SW 1271 (cell line): ENCODE results near the gene CCNDBP1.
"Not testable (repeated sequence)": the region's sequence is repeated elsewhere in the genome, so short reads cannot be mapped to it uniquely, and the experiment has no call there.

Experiments
- DNase-seq, 2 experiments: peaks; one replicate each; lab custom pipeline; 2025; lab: John Stamatoyannopoulos, UW

CCNDBP1 gene

DNA sequence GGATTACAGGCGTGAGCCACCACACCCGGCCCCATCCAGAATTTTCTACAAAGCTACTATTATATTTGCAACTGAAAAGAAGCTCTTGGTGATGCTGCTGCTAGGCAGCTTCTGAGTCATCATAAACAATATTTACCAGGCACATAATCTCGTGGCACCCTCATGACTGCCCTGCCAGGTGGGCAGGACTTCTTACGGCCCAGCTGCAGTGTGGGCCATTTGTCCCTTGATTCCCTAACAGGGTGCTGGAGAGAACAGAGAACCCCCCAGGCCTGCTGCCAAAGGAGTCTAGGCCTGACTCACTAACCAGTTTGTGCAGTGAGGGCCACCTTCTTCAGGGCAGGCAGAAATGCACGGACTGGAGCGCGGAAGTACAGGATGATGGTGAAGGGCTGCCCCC, 30.8 kb downstream of the CCNDBP1 start:
- no peak for DNase-seq

DNA sequence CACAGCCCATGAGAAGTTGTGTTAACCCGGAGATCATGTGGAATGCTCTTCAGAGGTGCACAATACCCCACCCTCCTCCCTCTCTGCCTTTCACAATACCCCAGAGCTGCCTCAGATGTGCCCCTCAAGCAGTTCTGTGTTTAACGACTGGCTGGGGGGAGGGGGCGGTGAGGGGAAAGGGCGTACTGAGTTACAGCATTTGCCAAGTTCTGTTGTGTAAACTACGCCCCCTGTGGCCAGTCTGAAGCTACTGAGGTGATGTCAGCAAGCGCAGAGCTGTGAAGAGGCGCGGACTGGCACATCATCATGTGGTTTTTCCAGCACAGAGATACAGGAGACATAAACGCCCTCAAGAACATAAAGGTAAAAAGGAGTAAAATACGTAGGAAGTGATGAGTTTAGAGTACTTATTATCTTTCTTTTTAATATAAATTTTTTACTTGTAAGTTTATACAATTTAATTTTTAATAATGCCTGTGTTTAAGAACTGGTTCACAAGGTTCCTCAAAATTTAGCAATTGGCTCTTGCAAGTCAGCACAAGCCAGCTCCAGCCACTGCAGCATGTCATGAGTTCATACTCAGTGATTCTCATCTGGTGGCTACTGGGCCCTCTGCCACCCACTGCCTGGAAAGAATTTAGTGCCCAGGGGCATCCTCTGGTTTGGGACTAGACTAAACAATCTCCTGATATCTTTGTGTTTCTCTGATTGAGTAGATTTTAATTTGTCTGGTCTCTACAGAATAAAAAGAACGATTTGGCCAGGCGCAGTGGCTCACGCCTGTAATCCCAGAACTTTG, 33.9 kb downstream of the CCNDBP1 start:
- no peak for DNase-seq

DNA sequence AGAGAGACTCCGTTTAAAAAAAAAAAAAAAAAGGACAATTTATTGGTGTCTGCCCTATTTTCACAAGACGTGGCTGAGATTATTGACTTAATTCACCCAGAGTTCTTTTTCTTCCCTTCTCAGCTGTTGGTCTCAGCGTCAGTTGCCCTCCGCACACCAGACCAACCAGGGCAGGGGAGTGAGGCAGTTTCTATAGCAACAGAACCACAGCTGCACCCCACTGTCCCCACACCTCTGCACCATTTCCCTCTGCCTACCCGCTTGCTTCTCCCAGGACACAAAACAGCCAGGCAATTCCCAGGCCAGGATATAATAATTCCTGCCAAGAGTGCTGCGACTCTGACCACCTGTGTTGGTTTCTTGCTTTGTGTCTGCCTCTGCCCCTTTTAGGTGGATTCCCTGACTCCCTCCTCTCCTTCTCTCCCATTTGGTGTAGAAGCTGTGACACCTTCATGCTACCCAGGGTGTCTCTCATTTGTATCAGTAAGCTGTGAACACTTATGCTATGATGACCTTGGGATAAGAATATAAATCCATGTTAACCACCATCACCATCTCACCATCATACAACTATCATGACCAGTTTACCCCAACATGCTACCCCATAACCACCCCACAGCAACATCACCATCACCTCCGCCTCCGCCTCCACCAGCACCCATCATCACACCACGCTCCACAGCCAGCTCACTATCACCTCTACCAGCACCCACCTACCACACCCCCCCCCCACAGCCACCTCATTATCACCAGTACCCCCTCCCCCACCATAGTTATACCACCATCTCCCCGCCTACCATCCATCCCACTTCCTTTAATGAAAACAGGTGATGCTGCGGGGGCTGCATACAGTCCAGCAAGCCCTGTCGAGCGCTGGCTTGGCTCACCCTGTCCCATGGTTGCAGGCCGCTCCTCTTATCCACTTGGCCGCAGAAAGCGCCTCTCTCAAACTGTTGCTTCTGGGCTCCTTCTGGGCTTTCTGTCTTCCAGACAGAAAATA, 35.0 kb downstream of the CCNDBP1 start:
- DNase-seq: no peak

DNA sequence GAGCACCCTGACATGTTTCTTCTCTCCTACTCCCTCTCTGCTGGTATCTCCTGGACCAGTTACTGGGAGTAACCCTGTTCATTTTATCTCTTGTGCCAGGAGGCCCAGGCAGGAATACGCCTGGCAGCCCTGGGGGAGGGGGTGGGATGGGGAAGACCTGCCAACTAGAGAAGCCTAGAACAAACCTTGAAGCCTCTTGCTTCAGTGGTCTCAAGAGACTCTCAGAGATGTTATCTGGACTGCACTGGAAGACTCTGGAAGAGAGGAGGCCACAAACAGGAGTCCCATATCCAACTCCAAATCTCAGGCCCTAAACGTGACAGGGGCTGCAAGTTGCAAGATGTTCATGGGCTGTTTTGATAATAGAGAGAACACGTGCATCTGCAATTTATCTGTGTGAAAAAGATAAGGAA, 35.8 kb downstream of the CCNDBP1 start, which contains the start of gene EPB42:
EPB42 (minus strand) TSS at position 28 of the 413 bp plus-strand sequence. CDS start 193 bp downstream, outside the sequence.
- DNase-seq: no peak

DNA sequence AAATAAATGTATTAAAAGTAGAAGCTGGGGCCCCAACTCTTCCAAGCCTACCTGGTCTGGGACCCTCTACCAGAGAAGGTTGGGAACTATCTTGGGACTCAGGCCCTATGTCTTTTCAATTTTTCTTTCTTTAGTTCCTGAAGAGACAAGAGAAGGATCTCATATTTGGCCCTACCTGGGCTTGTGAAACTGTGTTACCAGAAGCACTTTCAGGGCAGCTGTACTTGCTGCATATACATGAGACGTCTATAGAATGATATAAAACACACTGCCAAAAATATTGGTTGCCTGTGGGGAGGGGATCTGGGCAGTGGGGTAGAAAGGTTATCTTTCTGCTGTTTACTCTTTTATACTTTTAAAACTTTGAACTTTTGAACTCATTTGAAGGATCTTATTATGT, 36.2 kb downstream of the CCNDBP1 start:
- DNase-seq: no peak

DNA sequence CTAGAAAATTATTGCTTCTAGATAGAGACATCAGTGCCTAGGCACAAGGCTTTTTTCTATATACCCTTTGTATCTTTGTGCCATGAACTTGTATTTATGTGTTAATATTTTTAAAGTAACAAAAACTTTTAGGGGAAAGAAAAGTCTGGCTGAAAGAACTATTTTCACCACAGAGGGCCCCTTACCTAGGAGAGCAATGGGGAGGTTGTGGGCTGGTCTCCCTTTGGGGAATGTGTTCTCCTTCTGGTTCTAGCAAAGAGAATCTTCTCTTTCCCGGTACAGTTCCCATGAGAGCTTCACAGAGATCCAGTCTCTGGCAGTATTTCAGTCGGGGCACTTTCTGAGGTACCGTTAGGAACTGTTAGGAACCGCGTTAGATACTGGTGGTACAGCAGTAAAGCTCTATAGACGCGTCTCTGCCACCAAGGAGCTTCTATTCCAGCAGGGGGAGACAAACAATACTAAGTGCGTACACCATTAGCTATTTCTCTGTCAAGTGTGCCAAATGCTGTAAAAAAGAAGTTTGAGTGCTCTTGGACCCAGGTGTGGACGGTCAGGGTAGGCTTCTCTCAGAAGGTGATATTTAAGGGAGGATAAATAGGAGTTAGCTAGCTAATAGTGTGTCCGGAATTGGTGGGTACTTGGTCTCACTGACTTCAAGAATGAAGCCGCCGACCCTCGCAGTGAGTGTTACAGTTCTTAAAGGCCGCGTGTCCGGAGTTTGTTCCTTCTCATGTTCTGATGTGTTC, 40.2 kb downstream of the CCNDBP1 start:
- peak in 1 of 2 experiments; percentile 12 for DNase-seq

DNA sequence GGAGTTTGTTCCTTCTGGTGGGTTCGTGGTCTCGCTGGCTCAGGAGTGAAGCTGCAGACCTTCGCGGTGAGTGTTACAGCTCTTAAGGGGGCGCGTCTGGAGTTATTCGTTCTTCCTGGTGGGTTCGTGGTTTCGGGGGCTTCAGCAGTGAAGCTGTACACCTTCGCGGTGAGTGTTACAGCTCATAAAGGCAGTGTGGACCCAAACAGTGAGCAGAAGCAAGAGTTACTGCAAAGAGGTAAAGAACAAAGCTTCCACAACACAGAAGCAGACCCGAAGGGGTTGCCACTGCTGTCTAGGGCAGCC, 40.7 kb downstream of the CCNDBP1 start:
- not testable (repeated sequence) for DNase-seq

DNA sequence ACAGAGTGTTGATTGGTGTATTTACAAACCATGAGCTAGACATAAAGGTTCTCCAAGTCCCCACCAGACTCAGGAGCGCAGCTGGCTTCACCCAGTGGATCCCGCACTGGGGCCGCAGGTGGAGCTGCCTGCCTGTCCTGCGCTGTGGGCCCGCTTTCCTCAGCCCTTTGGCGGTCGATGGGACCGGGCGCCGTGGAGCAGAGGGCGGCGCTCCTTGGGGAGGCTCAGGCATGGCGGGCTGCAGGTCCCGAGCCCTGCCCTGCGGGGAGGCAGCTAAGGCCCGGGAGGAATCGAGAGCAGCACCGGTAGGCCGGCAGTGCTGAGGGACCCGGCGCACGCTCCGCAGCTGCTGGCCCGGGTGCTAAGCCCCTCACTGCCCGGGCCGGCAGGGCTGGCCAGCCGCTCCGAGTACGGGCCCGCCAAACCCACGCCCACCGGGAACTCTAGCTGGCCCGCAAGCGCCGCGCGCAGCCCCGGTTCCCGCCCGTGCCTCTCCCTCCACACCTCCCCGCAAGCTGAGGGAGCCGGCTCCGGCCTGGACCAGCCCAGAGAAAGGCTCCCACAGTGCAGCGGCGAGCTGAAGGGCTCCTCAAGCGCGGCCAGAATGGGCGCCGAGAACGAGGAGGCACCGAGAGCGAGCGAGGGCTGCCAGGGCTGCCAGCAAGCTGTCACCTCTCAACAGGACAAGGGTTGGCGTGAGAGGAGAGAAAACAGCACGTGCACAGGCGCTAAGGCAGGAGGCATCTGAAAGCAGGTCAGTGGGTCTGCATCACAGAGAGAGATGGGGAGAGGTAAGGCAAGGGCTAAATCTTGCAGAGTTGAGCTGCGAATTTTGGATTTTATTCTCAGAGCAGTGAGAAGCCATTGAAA, 41.5 kb downstream of the CCNDBP1 start:
- DNase-seq: no peak

DNA sequence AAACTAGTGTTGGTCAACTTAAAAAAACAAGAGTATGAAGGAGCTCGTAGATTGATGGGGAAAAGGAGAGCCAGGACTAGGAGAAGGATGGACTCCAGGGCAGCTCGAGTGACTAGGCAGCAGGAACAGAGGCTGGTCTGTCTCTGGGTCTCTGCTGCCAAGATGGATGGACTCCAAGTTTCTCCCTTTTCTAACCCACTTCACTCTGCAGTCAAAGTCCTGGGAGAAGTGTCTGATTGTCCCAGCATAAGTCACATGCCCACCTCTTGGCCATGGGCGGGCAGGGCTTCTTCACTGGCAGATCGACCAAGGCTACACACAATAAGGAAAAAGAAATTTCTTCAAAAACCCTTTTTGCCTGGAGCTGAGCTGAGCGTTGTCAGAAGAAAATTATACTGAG, 44.8 kb downstream of the CCNDBP1 start:
- no peak for DNase-seq

DNA sequence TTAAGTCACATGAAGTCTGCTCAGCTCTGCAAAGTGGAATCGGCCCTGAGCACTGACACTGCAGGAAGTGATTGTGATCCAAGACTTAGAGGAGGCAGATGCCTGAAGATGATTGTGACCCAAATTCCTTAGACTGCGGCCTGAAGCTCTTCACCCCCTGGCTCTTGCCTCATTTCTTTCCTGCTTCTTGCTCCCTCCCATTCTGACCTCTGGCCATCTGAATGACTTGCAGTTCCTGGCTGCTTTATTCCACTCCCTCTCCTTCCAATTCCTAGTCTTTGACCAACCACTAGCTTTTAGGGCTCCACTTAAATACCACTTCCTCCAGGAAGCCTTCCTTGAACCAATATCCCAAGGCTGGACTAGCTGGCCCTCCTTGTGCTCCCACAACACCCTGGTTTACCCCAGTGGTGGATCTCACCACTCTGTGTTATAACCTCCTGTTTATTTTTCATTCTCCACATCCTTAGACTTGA, 45.5 kb downstream of the CCNDBP1 start:
- no peak for DNase-seq

DNA sequence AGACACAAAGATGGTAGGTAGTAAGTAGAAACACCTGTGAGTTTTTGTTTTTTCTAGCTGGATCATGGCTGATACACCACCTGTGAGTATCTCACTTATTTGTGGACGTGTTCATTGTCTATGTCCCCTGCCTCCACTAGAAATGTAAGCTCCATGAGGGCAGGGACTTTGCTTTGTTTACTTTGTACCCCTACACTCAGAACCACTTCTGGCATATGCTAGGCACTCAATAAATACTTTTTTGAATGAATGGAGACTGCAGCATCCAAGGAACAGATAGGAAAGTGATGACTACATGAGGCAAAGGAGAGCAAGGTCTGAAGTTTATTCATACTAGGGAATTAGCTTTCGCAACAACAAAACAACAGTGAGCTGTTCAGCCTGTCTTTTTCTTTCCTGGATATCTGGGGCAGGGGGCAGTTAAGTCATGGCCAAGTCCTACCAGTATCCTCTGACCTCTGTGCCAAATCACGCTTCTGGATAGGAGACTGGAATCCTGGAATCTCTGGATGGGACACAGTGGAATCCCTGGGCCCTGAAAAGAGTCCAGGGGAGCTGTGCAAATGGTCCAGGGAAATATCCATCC, 47.2 kb downstream of the CCNDBP1 start:
- no peak for DNase-seq

DNA sequence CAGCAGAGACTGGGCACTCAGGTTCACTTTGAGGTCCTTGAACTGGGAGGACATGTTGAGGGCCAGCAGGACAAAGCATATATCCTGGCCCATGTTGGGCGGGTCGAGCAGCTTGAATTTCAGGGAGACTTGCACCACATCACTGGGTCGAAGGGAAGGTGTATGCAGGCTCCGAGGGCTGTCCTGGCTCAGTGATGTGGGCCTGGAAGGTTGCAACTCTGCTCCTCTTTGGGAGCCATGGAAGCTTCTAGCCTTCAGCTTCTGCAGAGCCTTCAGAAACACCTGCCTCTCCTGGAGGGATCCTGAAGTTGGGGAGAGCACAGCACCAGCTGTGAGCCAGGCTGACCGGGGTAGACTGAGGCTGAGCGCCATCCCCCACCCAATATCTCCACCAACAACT, 50.3 kb downstream of the CCNDBP1 start:
- DNase-seq: no peak

DNA sequence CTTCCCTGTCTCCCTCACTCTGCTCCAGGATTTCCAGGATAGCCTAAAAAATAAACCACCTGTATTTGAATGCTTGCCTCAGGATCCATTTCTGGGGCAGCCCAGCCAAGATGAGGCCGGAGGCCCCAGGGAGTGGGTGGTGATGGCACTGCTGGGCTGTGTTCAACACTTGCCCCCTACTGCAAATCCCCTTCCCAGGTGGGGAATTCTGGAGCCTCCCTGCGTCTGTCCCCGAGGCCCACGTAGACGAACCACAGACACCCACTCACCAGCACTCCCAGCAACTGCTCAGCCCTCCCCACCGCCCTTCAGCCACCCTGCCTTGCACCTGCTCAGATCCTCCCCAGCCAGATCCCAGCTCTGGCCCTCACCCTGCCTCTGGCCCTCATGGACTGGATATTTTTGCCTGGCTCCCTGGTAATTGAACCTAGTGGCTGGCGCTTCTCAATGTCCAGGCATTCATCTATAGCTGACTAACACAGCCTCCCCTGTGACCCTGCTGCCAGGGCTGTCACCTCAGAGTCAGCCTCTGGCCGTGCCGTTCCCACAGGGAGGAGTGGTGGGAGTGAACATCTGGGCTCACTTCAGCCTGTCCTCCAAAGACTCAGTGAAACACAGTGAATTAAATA, 52.8 kb downstream of the CCNDBP1 start:
- DNase-seq: no peak

DNA sequence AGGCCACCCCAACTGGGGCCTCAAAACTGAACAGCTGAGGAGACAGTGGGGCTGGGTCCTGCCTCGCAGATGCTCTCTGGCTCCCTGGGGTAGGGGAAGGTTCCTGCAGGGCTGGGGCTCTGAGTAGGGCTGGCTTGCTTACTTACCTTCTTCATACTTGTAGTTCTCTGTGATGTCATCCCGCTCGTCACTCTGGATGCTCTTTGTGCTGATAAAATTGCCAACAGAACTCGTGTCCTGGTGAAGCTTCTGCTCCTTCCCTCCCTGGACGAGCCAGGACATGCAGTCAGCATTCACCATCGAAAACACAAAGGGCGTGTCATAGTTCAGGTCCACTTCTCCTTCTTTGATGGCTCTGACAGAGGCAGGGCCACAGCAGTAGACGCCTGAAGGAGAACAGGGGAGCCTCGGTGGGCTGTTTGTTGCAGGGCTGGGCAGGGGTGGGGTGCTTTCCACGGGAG, 53.5 kb downstream of the CCNDBP1 start:
- no peak for DNase-seq

DNA sequence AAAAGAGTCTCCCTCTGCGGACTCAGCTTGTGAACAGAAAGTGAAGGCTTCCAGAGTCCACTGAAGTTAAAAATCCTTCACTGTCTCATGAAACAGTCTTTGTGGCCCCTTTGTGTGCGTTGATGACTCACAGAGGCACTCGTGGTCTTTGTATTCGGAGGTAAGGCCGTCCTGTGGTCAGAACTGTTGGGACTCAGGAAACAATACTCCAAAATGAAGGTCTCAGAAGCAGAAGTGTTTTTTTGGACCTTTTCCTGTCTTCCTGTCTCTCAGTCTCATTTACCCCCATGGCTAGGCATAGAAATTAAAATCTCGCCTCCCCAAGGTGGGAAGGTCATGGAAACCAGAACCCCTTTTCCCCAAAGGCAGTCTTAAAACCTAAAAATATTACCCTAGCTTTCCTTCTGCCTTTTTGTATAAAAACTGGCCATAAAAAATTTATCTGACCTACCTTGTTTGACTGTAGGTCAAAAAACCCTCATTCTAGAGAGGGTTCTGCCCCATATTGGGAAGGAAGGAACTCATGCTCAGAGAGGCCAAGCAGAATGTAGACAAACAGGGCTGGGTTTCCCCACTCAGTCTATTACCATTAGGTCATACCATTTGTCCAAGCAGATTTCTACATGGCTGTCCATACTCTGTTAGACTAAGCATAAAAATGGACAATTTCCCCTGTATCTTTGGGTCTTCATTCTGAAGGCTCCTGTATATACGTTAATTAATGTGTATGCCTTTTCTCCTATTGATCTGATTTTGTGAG, 54.7 kb downstream of the CCNDBP1 start:
- no peak for DNase-seq

DNA sequence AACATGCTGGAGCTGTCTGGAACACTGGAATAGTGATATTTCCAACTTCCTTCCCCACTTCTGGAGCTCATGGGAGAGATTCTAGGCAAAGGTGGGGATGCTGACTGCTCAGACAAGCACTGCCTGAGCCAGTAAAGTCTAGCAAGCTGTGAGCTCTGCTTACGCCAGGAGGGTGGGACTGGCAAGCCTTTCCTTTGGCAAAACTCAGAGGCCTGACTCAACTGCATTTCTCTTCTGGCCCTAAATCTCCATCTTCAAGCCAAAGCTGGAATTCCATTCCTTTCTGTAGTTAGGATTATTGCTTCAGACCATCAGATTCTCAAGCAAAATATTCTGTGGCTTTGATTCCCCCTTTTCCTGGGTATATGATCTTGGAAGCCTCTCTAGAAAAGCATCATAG, 55.9 kb downstream of the CCNDBP1 start:
- no peak for DNase-seq

DNA sequence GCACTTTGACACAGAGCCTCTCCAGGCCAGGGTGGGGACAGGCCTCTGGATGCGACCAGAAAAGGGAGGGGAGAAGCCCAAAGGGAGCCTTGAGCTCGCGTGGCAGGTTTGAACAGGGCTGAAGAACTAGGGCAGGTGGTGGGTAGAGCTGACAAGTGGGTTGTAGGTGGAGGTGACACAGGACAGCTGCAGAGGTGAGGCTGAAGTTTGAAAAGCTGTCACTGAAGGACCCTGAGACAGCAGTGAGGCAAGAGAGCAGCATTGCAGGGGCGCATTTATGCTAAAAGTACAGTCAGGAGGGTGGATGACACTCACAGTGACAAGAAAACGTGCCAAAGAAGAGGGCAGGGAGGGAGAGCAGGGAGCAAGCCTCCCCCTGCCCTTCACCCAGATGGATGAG, 57.4 kb downstream of the CCNDBP1 start:
- no peak for DNase-seq

DNA sequence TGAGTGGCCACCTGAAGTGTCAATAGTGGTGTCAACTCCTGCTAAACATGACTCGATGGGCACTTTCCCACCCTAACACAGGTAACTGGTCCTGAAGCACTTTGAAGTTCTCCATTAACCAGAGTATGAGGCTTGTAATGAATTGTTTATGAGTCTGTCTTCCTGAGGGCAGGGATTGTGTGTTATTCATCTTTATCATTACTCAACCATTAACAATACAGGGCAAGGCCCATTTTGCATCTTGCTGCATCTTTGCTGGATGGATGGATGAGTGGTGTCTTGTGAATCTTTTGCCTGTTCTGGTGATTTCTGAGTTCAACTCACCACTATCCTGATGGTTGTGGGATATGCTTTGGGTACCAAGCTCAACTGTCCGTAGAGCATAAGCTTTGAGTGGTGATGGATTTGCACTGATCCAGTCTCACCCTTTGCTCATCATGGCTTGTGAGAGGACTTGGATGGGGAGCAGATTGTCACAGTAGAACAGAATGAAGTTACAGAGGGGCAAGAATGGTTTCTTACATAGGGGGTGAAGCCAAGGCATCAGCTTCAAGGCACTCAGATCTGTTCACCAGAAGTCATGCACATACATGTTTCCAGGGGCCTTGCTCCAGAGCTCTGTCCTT, 57.9 kb downstream of the CCNDBP1 start:
- DNase-seq: no peak

DNA sequence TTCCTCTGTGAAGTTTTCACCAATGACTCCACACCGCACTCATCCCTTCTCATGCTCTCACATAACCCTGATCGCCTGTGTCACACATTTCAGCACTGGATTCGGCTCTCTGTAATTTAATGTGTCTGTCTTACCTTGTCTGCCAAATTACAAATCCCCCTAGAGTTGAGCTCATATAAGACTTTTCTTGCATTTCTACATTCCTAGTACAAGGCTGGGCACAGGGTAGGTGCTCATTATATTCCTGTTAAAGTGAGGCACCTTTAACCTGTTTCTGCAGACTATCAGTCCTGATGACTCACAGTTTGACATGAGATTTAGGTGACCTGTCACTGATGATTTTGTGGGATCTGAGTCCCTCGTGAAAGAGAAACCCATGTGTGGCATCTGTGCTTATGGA, 58.9 kb downstream of the CCNDBP1 start:
- DNase-seq: no peak
